ENCODE results near the gene NRN1L. TPM values are rescaled to one million over a fixed set of nuclear protein-coding genes. Genes with fewer than 3 reads are reported as not detected.
A peak's percentile ranks its signal among the peaks of the same experiment; 100 is the strongest.

The NRN1L gene
- total RNA-seq, 2 donors from 2014 or later, result 7.0 to 7.3 TPM

- Histone ChIP-seq H3K9me3 (ENCODE audit: control insufficient read depth, low read length) (no peaks in the 10 kb centered on the region), H3K4me1 (ENCODE audit: control insufficient read depth, insufficient read depth, low read length) (peaks cover 22% of the 10 kb centered on the region), H3K27me3 (ENCODE audit: control insufficient read depth, insufficient read depth, low read length, poor library complexity, severe bottlenecking) (no peaks in the 10 kb centered on the region), H3K36me3 (ENCODE audit: control insufficient read depth, insufficient read depth, low read length) (peaks cover 4% of the 10 kb centered on the region), H3K27ac (ENCODE audit: low read depth, low read length) (no peak overlapping the region), H3K9ac (ENCODE audit: extremely low read depth, low read length, poor library complexity, severe bottlenecking) (no peak overlapping the region), H3K4me3 (ENCODE audit: low read length) (peak overlapping the region; percentile 90)
- Mint-ChIP-seq H3K27me3 (ENCODE audit: insufficient read depth) (no peaks in the 10 kb centered on the region), H3K4me3 (peak overlapping the region; percentile 85), H3K4me1 (peaks cover 44% of the 10 kb centered on the region), H3K27ac (peak overlapping the region; percentile 92), H3K36me3 (ENCODE audit: low read depth) (peaks cover 2% of the 10 kb centered on the region), H3K9me3 (no peaks in the 10 kb centered on the region)
- 38 to 39% methylated on average over 11 of the region's 11 CpGs for WGBS, 2 experiments (ENCODE audit: insufficient coverage in 1 of 2, insufficient read length in 1 of 2)
- TF ChIP-seq CTCF (conservative IDR thresholded peaks at IDR 0.05), result no peak
- DNase-seq, result no peak
Observed at GRCh38 chr16:67843343-67843765, 41.3 kb upstream of the NRN1L start.

GRCh38 chr16:67844497-67844896 lies 40.2 kb upstream of the NRN1L start:
- H3K4me1 ChIP-seq (ENCODE audit: control insufficient read depth, insufficient read depth, low read length), result peaks cover 22% of the 10 kb centered on the region
- H3K27ac ChIP-seq (ENCODE audit: low read depth, low read length), result no peak overlapping the region
- H3K9me3 ChIP-seq (ENCODE audit: control insufficient read depth, low read length), result no peaks in the 10 kb centered on the region
- H3K4me3 ChIP-seq (ENCODE audit: low read length), result peak overlapping the region; percentile 90
- Mint-ChIP-seq H3K36me3 (ENCODE audit: low read depth) (peaks cover 9% of the 10 kb centered on the region), H3K9me3 (no peaks in the 10 kb centered on the region), H3K4me3 (peak overlapping the region; percentile 85), H3K27me3 (ENCODE audit: insufficient read depth) (no peaks in the 10 kb centered on the region), H3K27ac (no peak overlapping the region), H3K4me1 (peaks cover 47% of the 10 kb centered on the region)
- TF ChIP-seq CTCF (conservative IDR thresholded peaks at IDR 0.05), result peak; percentile 22
- DNase-seq, result no peak
- no peaks in the 10 kb centered on the region for H3K27me3 ChIP-seq (ENCODE audit: control insufficient read depth, insufficient read depth, low read length, poor library complexity, severe bottlenecking)
- WGBS, 2 experiments (ENCODE audit: insufficient coverage in 1 of 2, insufficient read length in 1 of 2), result 84 to 85% methylated on average over 4 of the region's 4 CpGs
- H3K9ac ChIP-seq (ENCODE audit: extremely low read depth, low read length, poor library complexity, severe bottlenecking), result no peak overlapping the region
- peaks cover 11% of the 10 kb centered on the region for H3K36me3 ChIP-seq (ENCODE audit: control insufficient read depth, insufficient read depth, low read length)

GRCh38 chr16:67845291-67846062 lies 39.2 kb upstream of the NRN1L start:
- Histone ChIP-seq H3K4me1 (ENCODE audit: control insufficient read depth, insufficient read depth, low read length) (peaks cover 22% of the 10 kb centered on the region), H3K27ac (ENCODE audit: low read depth, low read length) (peak overlapping the region; percentile 96), H3K9me3 (ENCODE audit: control insufficient read depth, low read length) (no peaks in the 10 kb centered on the region), H3K27me3 (ENCODE audit: control insufficient read depth, insufficient read depth, low read length, poor library complexity, severe bottlenecking) (no peaks in the 10 kb centered on the region), H3K4me3 (ENCODE audit: low read length) (peak overlapping the region; percentile 89), H3K36me3 (ENCODE audit: control insufficient read depth, insufficient read depth, low read length) (peaks cover 17% of the 10 kb centered on the region), H3K9ac (ENCODE audit: extremely low read depth, low read length, poor library complexity, severe bottlenecking) (peak overlapping the region; percentile 95)
- no peak for DNase-seq
- H3K27ac Mint-ChIP-seq, result peak overlapping the region; percentile 91
- H3K27me3 Mint-ChIP-seq (ENCODE audit: insufficient read depth), result no peaks in the 10 kb centered on the region
- no peak for TF ChIP-seq CTCF (conservative IDR thresholded peaks at IDR 0.05)
- 89 to 91% methylated on average over 4 to 5 of the region's 5 CpGs for WGBS, 2 experiments (ENCODE audit: insufficient coverage in 1 of 2, insufficient read length in 1 of 2)
- peaks cover 13% of the 10 kb centered on the region for H3K36me3 Mint-ChIP-seq (ENCODE audit: low read depth)
- peaks cover 47% of the 10 kb centered on the region for H3K4me1 Mint-ChIP-seq
- H3K9me3 Mint-ChIP-seq, result no peaks in the 10 kb centered on the region
- H3K4me3 Mint-ChIP-seq, result peak overlapping the region; percentile 89

All from endodermal cell (in vitro differentiated cells).